GM13977 (cell line): ENCODE data around the gene SFXN2.
"Not testable (repeated sequence)": the region's sequence is repeated elsewhere in the genome, so short reads cannot be mapped to it uniquely, and the experiment has no call there.

Source experiments
- DNase-seq: peaks from one replicate; pipeline ENCODE4 v3.0.0; 2012; ENCODE audit warnings: low spot score
- CTCF ChIP-seq: IDR thresholded peaks from 2 replicates; pipeline ENCODE4 v1.5.1; 2012; ENCODE audit warnings: mild to moderate bottlenecking, control low read depth; ENCODE audit not compliant: insufficient read depth; ENCODE audit errors: extremely low read depth, missing control alignments
- in situ Hi-C: fragments of 300-500 bp; cut with MboI; formaldehyde crosslinking; loops from one replicate; pipeline ENCODE4 v1.12.0; 2022; ENCODE audit warnings: low sequenced_read_pairs, low pct_unique_long_range_greater_than_20kb, mixed read lengths, inconsistent platforms; ENCODE audit not compliant: unreplicated experiment

SFXN2 gene

GRCh38 chr10:102712843-102713538 lies 1.4 kb upstream of the SFXN2 start:
- in situ Hi-C loops = no loop called here
- TF ChIP-seq CTCF = no peak

GRCh38 chr10:102713539-102713813 lies 960 bp upstream of the SFXN2 start:
- in situ Hi-C loops = no loop called here
- DNase-seq = no peak
- TF ChIP-seq CTCF = peak; percentile 22

More at GRCh38 chr10:102712843-102713538, 1.4 kb upstream of the SFXN2 start:
- no peak for DNase-seq

GRCh38 chr10:102713814-102714620 lies 419 bp upstream of the SFXN2 start, which contains the start of gene ARL3:
TSS of gene ARL3 (minus strand) at chr10:102714397. CDS start at chr10:102714275, 122 bp downstream.
- in situ Hi-C loops = no loop called here
- no peak for TF ChIP-seq CTCF
- peak; percentile 97 for DNase-seq

- no peak for DNase-seq
- TF ChIP-seq CTCF = no peak
- in situ Hi-C loops = no loop called here
Observed at GRCh38 chr10:102715880-102716279, 1.4 kb downstream of the SFXN2 start.

- in situ Hi-C loops = not testable (repeated sequence)
Observed at GRCh38 chr10:102716900-102717565, 2.6 kb downstream of the SFXN2 start.

GRCh38 chr10:102718220-102718619 lies 3.8 kb downstream of the SFXN2 start:
- in situ Hi-C loops = no loop called here
- no peak for TF ChIP-seq CTCF
- no peak for DNase-seq

More at GRCh38 chr10:102716900-102717565, 2.6 kb downstream of the SFXN2 start:
- not testable (repeated sequence) for DNase-seq

- in situ Hi-C loops = no loop called here
- TF ChIP-seq CTCF = no peak
- no peak for DNase-seq
Observed at GRCh38 chr10:102720337-102720736, 5.9 kb downstream of the SFXN2 start.
